Hypothalamus (tissue), 51 donors: ENCODE results near the gene SLC9A8.
A peak's percentile ranks its signal among the peaks of the same experiment; 100 is the strongest.

Experiments
- DNase-seq, 51 donors: peaks; one replicate each; lab custom pipeline; 2025; lab: John Stamatoyannopoulos, UW

The SLC9A8 gene

DNA sequence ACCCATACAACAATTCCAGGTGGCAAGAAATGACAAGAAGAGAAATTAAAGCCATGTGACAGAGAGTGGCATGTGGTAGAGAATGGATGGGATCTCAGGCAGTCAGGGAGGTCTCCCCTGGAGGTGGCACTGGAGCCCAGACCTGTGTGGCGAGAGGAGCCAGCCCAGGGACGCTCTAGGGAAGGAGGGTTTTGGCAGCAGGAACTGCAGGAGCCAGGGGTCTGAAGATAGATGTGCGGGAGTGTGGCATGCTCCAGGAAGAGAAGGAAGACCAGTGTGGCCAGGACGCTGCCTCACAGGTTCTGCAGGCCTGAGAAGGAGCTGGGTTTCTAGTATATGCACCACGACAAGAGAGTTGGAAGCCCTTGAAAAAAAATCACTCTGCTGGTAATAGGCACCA is 57.6 kb downstream of the SLC9A8 start:
- DNase-seq, result no peak

DNA sequence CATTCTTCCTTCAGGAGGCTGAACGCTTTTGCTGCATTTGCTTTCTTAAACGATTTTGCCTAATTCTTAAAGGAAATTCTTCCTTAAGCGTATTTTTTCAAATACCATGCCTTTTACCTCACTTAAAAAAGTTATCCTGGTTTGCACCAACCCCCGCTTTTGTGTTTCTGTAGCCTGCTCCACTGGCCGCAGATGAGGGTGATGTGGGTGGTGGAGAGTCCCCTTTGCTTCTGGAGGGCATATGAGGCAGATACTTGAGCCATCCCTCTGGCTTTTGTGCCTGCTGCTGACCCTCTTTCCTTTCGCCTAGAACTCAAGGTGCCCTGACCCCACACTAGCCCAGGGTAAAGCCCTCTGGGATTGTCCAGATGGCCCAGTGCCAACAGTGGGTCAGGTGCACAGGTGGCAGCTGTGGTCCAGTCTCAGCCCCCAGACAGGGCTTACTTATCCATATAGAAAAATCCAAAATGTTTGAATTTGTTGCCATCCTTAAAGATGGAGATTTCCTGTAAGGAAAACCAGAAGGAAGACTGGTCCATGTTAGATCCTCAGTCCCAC is 58.8 kb downstream of the SLC9A8 start:
- DNase-seq, result no peak

DNA sequence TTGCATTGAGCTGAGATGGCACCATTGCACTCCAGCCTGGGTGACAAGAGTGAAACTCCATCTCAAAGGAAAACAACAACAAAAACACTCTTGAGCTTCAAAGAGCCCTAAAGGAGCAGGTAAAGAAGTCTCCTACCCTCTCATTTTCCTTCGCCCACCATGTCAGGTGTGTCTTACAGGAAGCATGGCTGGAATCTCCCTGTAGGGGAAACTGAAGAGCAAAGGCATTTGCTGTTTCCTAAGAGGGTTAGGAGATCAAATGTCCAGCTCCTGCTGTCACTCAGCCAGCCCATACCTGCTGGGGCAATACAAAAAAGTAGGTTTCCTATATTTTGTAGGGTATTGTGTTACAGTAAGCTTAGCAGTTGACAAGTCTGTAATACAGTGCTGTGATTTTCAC is 59.4 kb downstream of the SLC9A8 start:
- no peak for DNase-seq

DNA sequence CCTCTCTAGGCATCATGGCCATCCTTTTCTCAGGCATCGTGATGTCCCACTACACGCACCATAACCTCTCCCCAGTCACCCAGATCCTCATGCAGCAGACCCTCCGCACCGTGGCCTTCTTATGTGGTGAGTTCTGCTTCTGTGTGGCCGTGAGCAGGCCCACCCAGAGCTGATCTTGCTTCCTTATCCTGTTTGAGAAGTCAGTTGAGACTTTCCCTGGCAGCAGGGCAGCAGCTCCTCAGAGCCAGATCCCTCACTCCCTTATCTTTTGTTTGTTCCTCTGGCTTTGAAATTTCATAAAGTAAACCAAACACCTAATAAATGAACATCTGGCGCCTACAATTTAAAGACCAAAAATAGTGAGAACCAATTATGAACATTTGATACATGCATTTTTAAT is 62.1 kb downstream of the SLC9A8 start:
- no peak for DNase-seq

DNA sequence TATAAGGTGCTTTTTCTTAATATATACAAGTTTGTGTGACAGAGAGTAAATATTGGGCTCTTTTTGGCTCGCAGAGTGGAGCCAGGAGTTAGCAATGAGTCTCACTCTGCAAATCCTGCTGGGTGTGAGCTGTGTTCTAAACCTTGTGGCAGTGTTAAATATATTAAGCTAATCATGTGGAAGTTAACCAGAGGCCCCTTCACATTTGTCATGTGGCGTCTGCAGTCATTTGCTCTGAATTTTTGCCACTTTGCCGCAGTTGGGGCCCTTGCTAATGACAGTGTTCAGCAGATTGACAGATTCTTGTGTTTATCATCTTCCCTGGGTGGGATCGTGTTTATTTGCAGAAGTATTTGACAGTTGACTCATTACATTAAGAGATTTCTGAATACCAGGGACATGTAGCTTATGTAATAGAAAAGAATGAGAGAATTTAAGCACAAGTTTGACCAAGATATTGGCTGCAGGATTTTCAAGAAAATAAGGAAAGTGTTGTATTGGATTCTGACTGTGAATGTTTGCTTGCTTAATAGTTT is 64.8 kb downstream of the SLC9A8 start:
- DNase-seq, result no peak

DNA sequence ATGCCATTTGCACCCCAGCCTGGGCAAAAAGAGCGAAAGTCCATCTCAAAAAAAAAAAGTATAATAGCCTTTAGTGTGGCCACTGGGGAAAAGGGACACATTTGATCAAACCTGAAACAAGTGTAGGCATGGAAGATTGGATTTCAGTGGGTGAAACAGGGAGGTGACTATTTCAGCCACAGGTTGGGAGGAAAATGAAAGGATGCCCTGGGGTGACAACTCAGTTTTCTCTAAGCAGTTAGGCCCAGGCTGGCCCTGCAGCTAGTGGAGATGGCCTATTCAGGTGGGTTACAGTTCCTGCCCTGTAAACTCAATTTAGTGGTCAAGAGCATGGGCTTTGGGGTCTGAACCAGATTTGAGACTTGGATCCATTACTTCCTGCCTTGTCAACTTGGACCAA is 66.3 kb downstream of the SLC9A8 start:
- DNase-seq, result no peak

DNA sequence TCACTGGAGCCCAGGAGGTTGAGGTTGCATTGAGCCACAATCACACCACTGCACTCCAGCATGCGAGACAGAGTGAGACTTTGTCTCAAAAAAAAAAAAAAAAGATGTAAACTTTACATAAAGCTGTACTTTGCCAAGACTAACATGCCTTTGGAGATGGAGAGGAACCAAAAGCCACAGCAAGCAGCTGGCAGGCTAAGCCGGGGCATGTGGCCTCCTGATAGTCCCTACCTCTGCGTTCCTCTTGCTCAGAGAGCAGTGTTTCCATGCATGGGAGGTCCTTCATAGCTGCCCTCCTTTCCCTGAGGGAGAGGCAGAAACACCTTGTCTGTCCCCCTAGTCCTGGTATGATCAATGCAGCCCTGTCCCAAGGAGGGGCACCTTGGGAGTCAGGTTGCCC is 67.5 kb downstream of the SLC9A8 start:
- DNase-seq, result no peak

DNA sequence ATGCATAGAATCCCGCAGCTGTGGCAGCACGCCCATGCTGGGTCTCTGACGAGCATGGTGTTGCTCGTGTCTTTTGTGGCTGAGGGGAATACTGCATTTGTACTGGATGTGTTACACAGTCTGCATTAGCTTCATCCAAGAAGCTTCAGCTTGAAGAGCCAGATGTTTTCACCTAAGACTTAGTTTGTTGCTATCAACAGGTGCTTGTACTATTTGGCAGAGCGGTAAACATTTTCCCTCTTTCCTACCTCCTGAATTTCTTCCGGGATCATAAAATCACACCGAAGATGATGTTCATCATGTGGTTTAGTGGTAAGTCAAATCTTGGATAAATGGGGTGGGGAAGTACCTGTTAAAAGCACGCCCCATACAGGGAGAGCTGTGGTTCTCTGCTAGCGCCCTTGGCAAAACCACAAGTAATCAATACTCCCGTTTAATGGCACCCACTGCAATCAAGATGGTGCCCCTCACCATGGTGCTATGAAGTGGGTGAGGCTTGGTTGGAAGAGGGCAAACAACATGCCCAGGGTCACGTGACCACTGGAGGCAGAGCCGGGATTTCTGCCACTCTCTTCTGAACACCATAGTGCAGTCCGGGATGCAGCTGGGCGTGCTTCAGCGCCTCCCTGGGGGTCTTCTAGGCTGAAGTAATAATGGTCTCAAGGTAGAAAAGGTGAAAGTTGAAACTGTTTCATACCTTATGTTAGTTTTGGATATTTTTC is 68.3 kb downstream of the SLC9A8 start:
- DNase-seq, result no peak

DNA sequence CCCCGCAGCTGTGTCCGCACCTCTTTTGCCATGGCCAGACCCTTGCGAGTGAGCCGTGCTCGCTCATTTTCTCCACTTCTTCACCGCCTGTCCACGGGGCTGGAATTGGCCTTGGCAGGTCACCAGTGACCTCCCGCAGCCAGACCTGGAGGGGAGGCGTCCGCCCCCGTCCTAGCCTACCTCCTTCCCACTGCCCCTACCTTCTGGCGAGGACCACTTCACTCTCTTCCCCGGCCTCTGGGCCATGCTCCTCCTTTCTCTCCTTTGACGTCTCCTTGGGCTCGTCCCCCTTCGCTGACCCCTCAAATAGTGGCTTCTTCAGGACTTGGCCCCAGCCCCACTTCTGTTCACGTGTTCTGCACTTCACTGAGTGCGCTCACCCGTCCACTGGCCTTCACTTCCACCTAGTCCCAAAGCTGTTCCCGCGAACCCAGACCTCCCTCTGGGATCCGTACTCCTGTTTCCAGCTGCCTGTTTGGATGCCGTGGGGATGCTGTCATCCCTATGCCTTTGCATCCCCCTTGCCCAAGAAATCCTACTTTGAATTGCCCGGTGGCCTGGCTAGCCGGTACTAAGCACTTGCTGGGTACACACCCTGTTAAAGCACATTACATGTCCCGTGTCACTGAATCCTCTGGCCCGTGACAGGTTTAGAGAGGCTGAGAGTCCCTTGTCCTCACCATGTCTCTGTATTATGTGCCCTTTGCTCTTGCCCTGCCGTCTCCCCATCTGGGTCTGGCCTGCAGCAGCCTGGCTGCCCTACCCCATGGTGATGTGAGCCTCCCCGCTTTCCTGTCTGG is 69.7 kb downstream of the SLC9A8 start:
- DNase-seq, result no peak

DNA sequence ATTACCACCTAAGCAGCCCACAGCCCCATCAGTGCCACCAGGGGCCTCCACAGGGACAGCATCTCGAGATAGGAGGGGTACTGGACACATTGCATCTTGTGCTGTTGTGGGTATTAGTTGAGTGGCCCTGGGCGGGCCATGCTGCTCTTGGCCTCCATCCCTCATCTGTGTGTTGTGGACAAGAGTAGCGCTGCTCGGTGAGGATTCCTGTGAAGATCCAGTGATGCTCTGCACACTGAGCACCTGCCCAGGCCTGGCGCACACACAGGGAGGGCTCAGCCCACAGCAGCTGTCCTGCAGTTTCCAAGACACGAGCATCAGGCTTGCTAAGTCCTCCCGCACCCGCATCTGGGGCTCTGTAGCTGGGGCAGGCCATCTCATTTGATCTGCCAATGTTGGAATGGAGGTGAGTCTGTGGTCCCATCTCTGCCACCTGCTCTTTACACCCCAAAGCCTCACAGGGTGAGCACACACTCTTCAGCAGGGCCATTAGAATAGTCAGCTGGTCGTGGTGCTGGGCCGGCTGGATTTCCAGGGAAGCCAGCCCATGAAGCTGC is 70.7 kb downstream of the SLC9A8 start:
- no peak for DNase-seq

DNA sequence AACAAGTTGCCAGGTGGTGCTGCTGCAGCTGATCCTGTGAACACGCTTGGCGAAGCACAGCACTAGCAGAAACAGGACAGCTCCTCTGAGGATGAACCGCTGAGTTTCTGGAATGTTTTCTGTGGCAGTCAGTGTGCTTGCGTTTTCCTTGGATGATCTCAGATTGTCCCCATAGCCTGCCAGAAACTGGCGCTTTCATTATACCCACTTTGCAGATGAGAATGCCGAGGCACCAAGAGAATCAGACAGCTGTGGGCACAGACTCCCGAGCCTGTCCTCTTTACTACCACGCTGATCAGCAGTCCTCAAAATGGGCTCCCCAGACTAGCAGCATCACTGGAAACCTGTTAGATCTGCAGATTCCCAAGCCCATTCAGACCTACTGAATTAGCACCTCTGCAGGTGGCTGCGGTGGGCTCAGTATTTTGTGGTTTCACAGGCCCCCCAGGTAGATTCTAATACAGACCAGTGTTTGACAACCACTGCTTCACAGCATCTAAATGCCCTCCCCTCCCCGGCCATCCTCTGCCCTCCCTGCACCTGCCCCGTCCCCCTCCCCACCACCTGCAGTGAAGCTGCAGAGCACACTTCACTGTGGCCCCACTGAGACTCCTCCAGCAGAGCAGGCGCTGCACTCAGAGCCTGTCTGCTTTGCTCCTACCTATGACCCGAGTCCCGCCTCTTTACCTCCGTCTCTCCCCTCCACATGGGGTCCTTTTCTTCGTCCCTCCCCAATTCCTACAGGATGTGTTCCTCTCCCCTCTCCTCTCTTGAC is 73.1 kb downstream of the SLC9A8 start:
- no peak for DNase-seq

DNA sequence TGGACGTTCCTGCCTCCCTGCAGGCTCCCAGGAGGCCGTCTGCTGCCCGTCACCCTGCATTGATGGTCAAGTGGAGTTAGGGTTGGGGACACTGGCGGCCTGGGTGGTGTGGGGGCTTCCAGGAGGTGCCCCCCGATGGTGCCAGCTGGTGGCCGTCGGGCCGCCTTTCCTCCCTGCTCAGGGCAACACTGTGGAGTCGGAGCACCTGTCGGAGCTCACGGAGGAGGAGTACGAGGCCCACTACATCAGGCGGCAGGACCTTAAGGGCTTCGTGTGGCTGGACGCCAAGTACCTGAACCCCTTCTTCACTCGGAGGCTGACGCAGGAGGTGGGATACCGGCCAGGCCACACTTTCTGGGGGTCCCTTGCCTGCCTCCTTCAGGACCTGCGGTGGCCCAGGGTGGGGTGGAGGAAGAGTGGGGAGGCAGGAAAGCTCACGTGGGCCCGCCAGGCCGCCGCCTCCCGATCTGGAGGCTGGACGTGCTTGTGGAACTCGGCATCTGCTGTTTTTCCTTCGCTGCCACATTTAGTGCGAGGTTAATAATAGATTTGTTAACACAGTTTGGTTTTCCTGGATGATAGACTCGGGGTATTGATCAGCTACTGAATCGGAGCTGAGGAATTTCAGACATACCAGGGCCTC is 74.1 kb downstream of the SLC9A8 start:
- no peak for DNase-seq

DNA sequence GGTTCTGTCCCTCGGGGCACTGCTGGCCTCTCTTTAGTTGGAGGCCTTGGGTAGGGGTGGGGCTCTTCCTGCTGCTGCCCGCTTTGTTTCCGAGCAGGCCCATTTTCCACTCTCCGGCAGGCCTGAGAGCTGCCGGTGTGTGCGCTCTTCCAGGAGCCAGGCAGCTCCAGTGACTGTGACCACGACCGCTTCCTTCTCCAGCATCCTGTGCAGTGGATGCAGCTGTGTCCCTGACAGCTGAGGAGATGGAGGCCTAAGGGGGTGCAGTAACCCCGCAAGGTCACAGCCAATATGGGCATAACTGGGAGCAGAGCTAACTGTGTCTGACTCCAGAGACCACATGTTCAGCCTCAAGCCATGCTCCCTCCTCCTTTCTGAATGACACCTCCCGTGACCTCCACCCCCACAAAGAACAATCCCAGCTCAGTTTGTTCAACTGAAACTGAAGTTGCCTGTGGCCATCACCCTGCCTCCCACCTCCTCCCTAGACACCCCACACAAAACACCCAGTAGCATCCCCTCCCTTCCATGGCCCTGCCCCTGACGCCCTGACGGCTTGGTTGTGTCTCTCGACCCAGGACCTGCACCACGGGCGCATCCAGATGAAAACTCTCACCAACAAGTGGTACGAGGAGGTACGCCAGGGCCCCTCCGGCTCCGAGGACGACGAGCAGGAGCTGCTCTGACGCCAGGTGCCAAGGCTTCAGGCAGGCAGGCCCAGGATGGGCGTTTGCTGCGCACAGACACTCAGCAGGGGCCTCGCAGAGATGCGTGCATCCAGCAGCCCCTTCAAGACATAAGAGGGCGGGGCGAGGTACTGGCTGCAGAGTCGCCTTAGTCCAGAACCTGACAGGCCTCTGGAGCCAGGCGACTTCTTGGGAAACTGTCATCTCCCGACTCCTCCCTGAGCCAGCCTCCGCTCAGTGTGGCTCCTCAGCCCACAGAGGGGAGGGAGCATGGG is 74.9 kb downstream of the SLC9A8 start:
- peak in 2 of 51 donors; percentile 11 for DNase-seq

DNA sequence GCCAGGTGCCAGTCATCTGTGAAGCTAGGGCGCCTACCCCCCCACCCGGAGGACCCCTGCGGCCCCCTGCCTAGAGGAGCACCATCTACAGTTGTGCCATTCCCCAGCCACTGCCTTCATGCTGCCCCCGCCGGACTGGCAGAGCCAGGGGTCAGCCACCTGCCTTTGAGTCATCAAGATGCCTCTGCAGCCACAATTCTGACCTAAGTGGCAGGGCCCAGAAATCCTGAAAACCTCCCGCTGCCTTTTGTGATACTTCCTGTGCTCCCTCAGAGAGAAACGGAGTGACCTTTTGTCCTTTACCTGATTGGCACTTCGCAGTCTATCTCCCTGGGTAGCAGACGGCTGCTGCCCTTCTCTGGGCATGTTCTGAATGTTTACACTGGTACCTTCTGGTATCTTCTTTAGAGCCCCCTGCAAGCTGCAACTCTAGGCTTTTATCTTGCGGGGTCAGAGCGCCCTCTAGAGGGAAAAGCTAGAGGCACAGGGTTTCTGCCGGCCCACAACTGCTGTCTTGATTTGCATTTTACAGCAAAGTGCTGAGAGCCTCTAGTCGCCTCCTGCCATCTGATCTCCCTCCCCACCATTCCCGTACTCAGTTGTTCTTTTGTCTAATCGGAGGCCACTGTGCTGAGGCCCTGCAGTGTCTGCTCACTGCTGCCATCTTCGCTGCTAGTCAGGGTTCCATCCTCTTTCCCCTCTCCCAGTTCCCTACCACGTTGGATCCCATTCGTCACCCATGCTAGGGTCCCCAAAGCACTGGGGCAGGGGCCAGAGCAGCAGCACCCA is 75.8 kb downstream of the SLC9A8 start:
- DNase-seq, result peak in 48 of 51 donors; percentile 17 to 90 (median 64)

DNA sequence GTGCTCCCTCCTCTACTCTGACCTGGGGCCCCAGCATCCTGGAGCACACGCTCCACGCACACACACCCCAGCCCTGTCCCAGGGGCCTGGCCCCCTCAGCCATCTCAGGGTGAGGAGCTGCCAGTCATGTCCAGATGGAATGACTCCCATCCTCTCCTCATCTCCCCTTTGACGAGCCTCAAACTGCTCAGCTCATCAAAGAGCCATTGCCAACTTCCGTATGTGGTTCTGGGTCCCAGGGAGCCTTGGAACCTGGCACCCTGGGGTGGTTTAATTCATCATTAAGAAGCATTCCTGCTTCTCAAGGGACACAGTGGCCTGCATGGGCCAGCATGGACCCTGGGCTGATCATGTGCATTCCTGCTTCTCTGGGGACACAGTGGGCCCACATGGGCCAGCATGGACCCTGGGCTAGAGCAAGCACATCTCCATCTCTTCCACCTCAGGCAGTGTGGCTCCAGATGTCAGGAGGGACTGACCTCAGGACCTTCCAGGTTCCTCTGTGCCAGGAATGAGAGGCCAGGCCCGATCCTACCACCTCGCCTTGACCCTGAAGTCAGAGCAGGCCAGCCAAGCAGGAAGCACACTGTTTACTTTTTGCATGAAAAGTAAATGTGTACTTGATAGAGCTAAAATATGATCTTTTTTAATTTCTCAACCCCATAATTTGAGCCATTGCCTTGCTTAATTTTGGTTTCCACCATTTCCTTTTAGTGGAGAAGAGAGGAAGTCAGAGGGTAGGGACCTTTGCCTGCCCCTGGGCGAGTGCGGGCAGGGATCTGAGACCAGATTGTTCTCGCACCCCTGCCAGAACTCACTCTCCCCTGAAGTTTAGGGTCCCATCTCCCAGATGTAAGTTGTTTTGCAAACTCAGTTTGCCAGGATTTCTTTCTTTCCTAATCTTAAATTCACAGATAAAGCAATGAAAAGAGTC is 76.6 kb downstream of the SLC9A8 start:
- DNase-seq, result no peak

DNA sequence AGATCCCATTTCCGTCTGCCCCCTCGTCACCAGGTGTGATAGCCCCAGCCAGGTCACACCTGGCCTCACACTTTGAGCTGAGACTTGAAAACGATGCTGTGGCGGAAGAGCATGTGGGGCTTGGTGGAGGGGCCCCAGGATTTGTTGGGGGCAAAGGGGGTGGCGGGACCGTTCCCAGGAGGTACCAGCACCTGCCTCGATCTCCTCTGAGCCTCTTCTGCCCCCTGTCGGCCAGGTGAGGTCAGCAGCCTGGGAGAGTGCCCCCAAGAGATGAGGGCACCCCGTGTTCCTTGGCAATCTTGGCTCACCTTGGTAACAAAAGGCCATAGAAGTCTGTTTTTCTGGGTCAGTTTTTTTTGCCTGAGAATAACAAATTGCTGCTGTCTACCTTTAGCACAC is 77.3 kb downstream of the SLC9A8 start:
- no peak for DNase-seq
